ENCODE results near the gene ID3.

The ID3 gene

GRCh38 chr1:23559136-23559984, at the start of gene ID3:
TSS of gene ID3 (minus strand) at chr1:23559501. CDS start at chr1:23559426, 75 bp downstream.
- H3K4me3 ChIP-seq (ENCODE audit: low read depth, low read length): peak within 1 kb of the TSS; percentile 42
- TF ChIP-seq CTCF (IDR thresholded peaks at IDR 0.05; ENCODE audit: low read depth, low read length): no peak
- TF ChIP-seq MAX (IDR thresholded peaks at IDR 0.05; ENCODE audit: low read depth, low read length): no peak
- peak; percentile 26; the same call in 1 of the 2 replicates for TF ChIP-seq MYC (IDR thresholded peaks at IDR 0.05; ENCODE audit: low read depth, low read length)
- no peak for TF ChIP-seq POLR2A (IDR thresholded peaks at IDR 0.05; ENCODE audit: extremely low read depth, insufficient read length)
- peak; percentile 92 for DNase-seq (ENCODE audit: low read depth)

- no peak overlapping the region for H3K4me3 ChIP-seq (ENCODE audit: low read depth, low read length)
- DNase-seq (ENCODE audit: low read depth): no peak
- TF ChIP-seq POLR2A (IDR thresholded peaks at IDR 0.05; ENCODE audit: extremely low read depth, insufficient read length) (no peak), MAX (IDR thresholded peaks at IDR 0.05; ENCODE audit: low read depth, low read length) (no peak), MYC (IDR thresholded peaks at IDR 0.05; ENCODE audit: low read depth, low read length) (no peak), CTCF (IDR thresholded peaks at IDR 0.05; ENCODE audit: low read depth, low read length) (no peak)
Measured at GRCh38 chr1:23607944-23608343, 48.6 kb upstream of the ID3 start.

GRCh38 chr1:23601968-23602876, 42.9 kb upstream of the ID3 start:
- H3K4me3 ChIP-seq (ENCODE audit: low read depth, low read length): no peak overlapping the region
- no peak for DNase-seq (ENCODE audit: low read depth)
- TF ChIP-seq POLR2A (IDR thresholded peaks at IDR 0.05; ENCODE audit: extremely low read depth, insufficient read length) (no peak), MAX (IDR thresholded peaks at IDR 0.05; ENCODE audit: low read depth, low read length) (no peak), MYC (IDR thresholded peaks at IDR 0.05; ENCODE audit: low read depth, low read length) (no peak), CTCF (IDR thresholded peaks at IDR 0.05; ENCODE audit: low read depth, low read length) (no peak)

GRCh38 chr1:23601135-23601967, 42.0 kb upstream of the ID3 start:
- DNase-seq (ENCODE audit: low read depth): no peak
- H3K4me3 ChIP-seq (ENCODE audit: low read depth, low read length): no peak overlapping the region
- no peak for TF ChIP-seq CTCF (IDR thresholded peaks at IDR 0.05; ENCODE audit: low read depth, low read length)
- TF ChIP-seq MAX (IDR thresholded peaks at IDR 0.05; ENCODE audit: low read depth, low read length): no peak
- no peak for TF ChIP-seq MYC (IDR thresholded peaks at IDR 0.05; ENCODE audit: low read depth, low read length)

- H3K4me3 ChIP-seq (ENCODE audit: low read depth, low read length): no peak overlapping the region
- no peak for TF ChIP-seq MAX (IDR thresholded peaks at IDR 0.05; ENCODE audit: low read depth, low read length)
- TF ChIP-seq CTCF (IDR thresholded peaks at IDR 0.05; ENCODE audit: low read depth, low read length): no peak
- TF ChIP-seq POLR2A (IDR thresholded peaks at IDR 0.05; ENCODE audit: extremely low read depth, insufficient read length): no peak
- peak; percentile 29 for DNase-seq (ENCODE audit: low read depth)
Measured at GRCh38 chr1:23600283-23600682, 41.0 kb upstream of the ID3 start.

Measured in NB4 (cell line).